NT2/D1 (cell line): ENCODE measurements around the gene ELK1.

Source experiments
- YY1 ChIP-seq: IDR thresholded peaks from 2 replicates; pipeline ENCODE4 v1.6.1; 2011; ENCODE audit not compliant: insufficient read length, insufficient read depth
- ZNF274 ChIP-seq: IDR thresholded peaks from 2 replicates; pipeline ENCODE4 v1.6.1; 2011; ENCODE audit warnings: mild to moderate bottlenecking, low read depth, low read length

- TF ChIP-seq YY1 (no peak), ZNF274 (no peak)
Observed at GRCh38 chrX:47662144-47662657, 11.8 kb upstream of the ELK1 start.
